ENCODE measurements around the gene EXOSC10.

DNA sequence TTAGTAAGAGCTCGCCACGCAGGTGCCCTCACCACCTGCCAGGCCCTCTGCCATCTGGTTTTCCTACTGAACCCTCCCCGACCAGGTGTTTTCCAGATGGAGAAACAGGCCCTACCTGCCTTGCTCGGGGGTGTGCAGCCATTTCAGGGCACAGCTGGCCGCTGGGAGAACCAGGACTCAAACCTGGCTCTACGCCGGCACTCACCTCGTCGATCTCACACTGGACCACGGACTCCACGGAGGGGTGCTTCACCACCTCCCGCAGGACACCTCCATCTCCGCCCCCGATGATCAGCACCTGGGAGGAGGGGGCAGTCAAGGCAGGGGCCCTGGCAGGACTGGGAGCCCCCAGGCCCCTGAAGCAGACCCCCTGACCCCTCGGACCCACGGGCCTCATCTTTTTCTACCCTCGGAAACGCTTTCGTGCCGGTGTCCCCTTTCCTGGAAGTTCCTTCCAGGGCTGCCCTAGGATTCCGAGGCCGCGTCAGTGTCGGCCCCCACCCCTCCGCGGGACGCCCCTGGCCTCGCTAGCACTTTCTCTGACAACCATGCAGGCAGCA is 41.0 kb downstream of the EXOSC10 start:
- TF ChIP-seq SP1 (IDR thresholded peaks at IDR 0.05) (no peak), ARNT (IDR thresholded peaks at IDR 0.05) (no peak), SUZ12 (IDR thresholded peaks at IDR 0.05) (no peak), FOXK2 (IDR thresholded peaks at IDR 0.05) (no peak), ELF4 (IDR thresholded peaks at IDR 0.05) (no peak), FOXM1 (IDR thresholded peaks at IDR 0.05; ENCODE audit: borderline replicate concordance) (no peak), ZNF384 (IDR thresholded peaks at IDR 0.05) (no peak), NFRKB (IDR thresholded peaks at IDR 0.05) (no peak)
- TF ChIP-seq, protein P1, sequence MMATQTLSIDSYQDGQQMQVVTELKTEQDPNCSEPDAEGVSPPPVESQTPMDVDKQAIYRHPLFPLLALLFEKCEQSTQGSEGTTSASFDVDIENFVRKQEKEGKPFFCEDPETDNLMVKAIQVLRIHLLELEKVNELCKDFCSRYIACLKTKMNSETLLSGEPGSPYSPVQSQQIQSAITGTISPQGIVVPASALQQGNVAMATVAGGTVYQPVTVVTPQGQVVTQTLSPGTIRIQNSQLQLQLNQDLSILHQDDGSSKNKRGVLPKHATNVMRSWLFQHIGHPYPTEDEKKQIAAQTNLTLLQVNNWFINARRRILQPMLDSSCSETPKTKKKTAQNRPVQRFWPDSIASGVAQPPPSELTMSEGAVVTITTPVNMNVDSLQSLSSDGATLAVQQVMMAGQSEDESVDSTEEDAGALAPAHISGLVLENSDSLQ (IDR thresholded peaks at IDR 0.05): no peak

All from HEK293T (cell line).